SK-N-SH (cell line): Measurements from ENCODE around the gene ARL5A. TPM values are rescaled to one million over a fixed set of nuclear protein-coding genes. Genes with fewer than 3 reads are reported as not detected.

Source experiments
- CTCF ChIA-PET: fragments of 300-600, 350-600 bp; formaldehyde crosslinking; extraction: SDS; loops from one replicate; lab custom pipeline; 2021; lab: Yijun Ruan, JAX
- POLR2A ChIA-PET: fragments of 350-600 bp; sonication (Branson Sonifier 250); formaldehyde crosslinking; extraction: SDS; loops from one replicate; lab custom pipeline; 2020; ENCODE audit warnings: antibody characterized with exemption, inconsistent platforms; lab: Yijun Ruan, JAX
- DNase-seq: peaks from one replicate; pipeline ENCODE4 v3.0.0; 2012
- H2AFZ ChIP-seq: fragments of 200-600 bp; sonication (generic); 2 replicates; pipeline ENCODE4 v1.8.1; 2016; ENCODE audit warnings: antibody characterized with exemption, mild to moderate bottlenecking, low read depth
- H3F3A ChIP-seq: fragments of 200-600 bp; sonication (generic); replicated peaks from 2 replicates; pipeline ENCODE3; 2016; ENCODE audit warnings: antibody characterized with exemption, mild to moderate bottlenecking; ENCODE audit not compliant: insufficient read depth
- H3K27ac ChIP-seq, 2 experiments: fragments of 200-500 bp in 1 of 2; fragments of 200-600 bp in 1 of 2; sonication (Bioruptor generic) in 1 of 2; sonication (generic), shearing (Covaris generic) in 1 of 2; 2 replicates each; pipeline versions ENCODE4 v1.5.1 to v1.6.1; 2014 to 2016; ENCODE audit warnings: low read depth in 2 of 2, inconsistent platforms in 1 of 2, low read length in 1 of 2, mild to moderate bottlenecking in 1 of 2, mixed read lengths in 1 of 2
- H3K27me3 ChIP-seq: fragments of 200-600 bp; sonication (generic), shearing (Covaris generic); 2 replicates; pipeline ENCODE4 v1.6.1; 2016; ENCODE audit warnings: mixed run types; ENCODE audit not compliant: insufficient read depth
- H3K36me3 ChIP-seq, 2 experiments: fragments of 200-500 bp in 1 of 2; fragments of 200-600 bp in 1 of 2; sonication (Bioruptor generic) in 1 of 2; sonication (generic) in 1 of 2; replicated peaks in 1 of 2; 2 replicates each; pipeline versions ENCODE3 to v1.5.1; 2014 to 2016; ENCODE audit warnings: low read length in 1 of 2, mild to moderate bottlenecking in 1 of 2; ENCODE audit not compliant: insufficient read depth in 2 of 2, control insufficient read depth in 1 of 2
- H3K4me1 ChIP-seq, 2 experiments: fragments of 200-500 bp in 1 of 2; fragments of 200-600 bp in 1 of 2; sonication (Bioruptor generic) in 1 of 2; sonication (generic), shearing (Covaris generic) in 1 of 2; 2 replicates each; pipeline versions ENCODE4 v1.5.1 to v1.6.1; 2014 to 2016; ENCODE audit warnings: low read depth in 1 of 2, low read length in 1 of 2, mixed run types in 1 of 2; ENCODE audit not compliant: insufficient read depth in 2 of 2, control insufficient read depth in 1 of 2
- H3K4me2 ChIP-seq: fragments of 200-600 bp; sonication (generic), shearing (Covaris generic); 2 replicates; pipeline ENCODE4 v1.6.1; 2017; ENCODE audit warnings: mixed run types
- H3K4me3 ChIP-seq, 2 experiments: fragments of 200-500 bp in 1 of 2; fragments of 200-600 bp in 1 of 2; sonication (Bioruptor generic) in 1 of 2; sonication (generic), shearing (Covaris generic) in 1 of 2; 2 replicates each; pipeline versions ENCODE4 v1.5.1 to v1.8.1; 2014 to 2016; ENCODE audit warnings: low read depth in 2 of 2, inconsistent platforms in 1 of 2, low read length in 1 of 2, mild to moderate bottlenecking in 1 of 2, mixed read lengths in 1 of 2, moderate library complexity in 1 of 2
- H3K79me2 ChIP-seq: fragments of 200-600 bp; sonication (generic); 2 replicates; pipeline ENCODE4 v1.8.1; 2017; ENCODE audit warnings: mild to moderate bottlenecking; ENCODE audit not compliant: insufficient read depth
- H3K9ac ChIP-seq: fragments of 200-600 bp; sonication (generic); 2 replicates; pipeline ENCODE4 v1.6.1; 2017; ENCODE audit warnings: mixed run types
- H3K9me2 ChIP-seq: fragments of 200-600 bp; sonication (generic); 2 replicates; pipeline ENCODE4 v1.6.1; 2017; ENCODE audit warnings: mixed run types
- H3K9me3 ChIP-seq: fragments of 200-600 bp; sonication (generic); 2 replicates; pipeline ENCODE4 v1.6.1; 2017; ENCODE audit warnings: mixed run types, mild to moderate bottlenecking, moderate library complexity
- H4K20me1 ChIP-seq: fragments of 200-600 bp; sonication (generic); 2 replicates; pipeline ENCODE4 v1.6.1; 2017; ENCODE audit warnings: mild to moderate bottlenecking, mixed run types; ENCODE audit not compliant: insufficient read depth
- CTCF ChIP-seq: fragments of 200-600 bp; sonication (generic); IDR thresholded peaks from 2 replicates; pipeline ENCODE4 v1.6.1; 2017; ENCODE audit warnings: antibody characterized with exemption, mild to moderate bottlenecking, moderate library complexity
- EZH2phosphoT487 ChIP-seq: fragments of 200-600 bp; sonication (generic); IDR thresholded peaks from 2 replicates; pipeline ENCODE4 v1.6.1; 2017; ENCODE audit warnings: low read depth, mixed run types, mild to moderate bottlenecking, antibody characterized with exemption, moderate library complexity, borderline replicate concordance
- FOSL2 ChIP-seq: IDR thresholded peaks from 2 replicates; pipeline ENCODE4 v1.4.0; 2012; ENCODE audit warnings: low read depth, mild to moderate bottlenecking, moderate library complexity, borderline replicate concordance
- FOXM1 ChIP-seq: IDR thresholded peaks from 2 replicates; pipeline ENCODE4 v1.4.0; 2012; ENCODE audit warnings: low read depth, mild to moderate bottlenecking
- MAX ChIP-seq: IDR thresholded peaks from 2 replicates; pipeline ENCODE4 v1.4.0; 2012; ENCODE audit warnings: low read depth
- MEF2A ChIP-seq: IDR thresholded peaks from 2 replicates; pipeline ENCODE4 v1.4.0; 2012; ENCODE audit warnings: low read depth, borderline replicate concordance
- NFIC ChIP-seq: IDR thresholded peaks from 2 replicates; pipeline ENCODE4 v1.4.0; 2012; ENCODE audit warnings: borderline replicate concordance
- POLR2AphosphoS5 ChIP-seq: IDR thresholded peaks from 2 replicates; pipeline ENCODE4 v1.6.1; 2012; ENCODE audit warnings: low read depth, low read length
- RFX5 ChIP-seq: IDR thresholded peaks from 2 replicates; pipeline ENCODE4 v1.6.1; 2012; ENCODE audit warnings: mild to moderate bottlenecking, improper control_type of control experiment, low read length
- SMC3 ChIP-seq: IDR thresholded peaks from 2 replicates; pipeline ENCODE4 v1.6.1; 2012; ENCODE audit warnings: low read depth, low read length, improper control_type of control experiment
- TCF12 ChIP-seq: IDR thresholded peaks from 2 replicates; pipeline ENCODE4 v1.4.0; 2012
- TEAD4 ChIP-seq: IDR thresholded peaks from 2 replicates; pipeline ENCODE4 v1.4.0; 2012; ENCODE audit warnings: mild to moderate bottlenecking, borderline replicate concordance; ENCODE audit not compliant: insufficient read depth
- USF2 ChIP-seq: fragments of 150-350 bp; IDR thresholded peaks from 2 replicates; pipeline ENCODE4 v1.6.1; 2017; ENCODE audit warnings: antibody characterized with exemption, low read length, low read depth, borderline replicate concordance
- YY1 ChIP-seq: IDR thresholded peaks from 2 replicates; pipeline ENCODE4 v1.4.0; 2012; ENCODE audit warnings: low read depth, mild to moderate bottlenecking
- ZBTB33 ChIP-seq: IDR thresholded peaks from 2 replicates; pipeline ENCODE4 v1.4.0; 2012; ENCODE audit warnings: low read depth, borderline replicate concordance
- WGBS: methylation state at CpG from one replicate; pipeline ENCODE4 v1.1.6; 2017; ENCODE audit warnings: low lambda C conversion rate; 5-methylcytosine and 5-hydroxymethylcytosine counted together
- polyA plus RNA-seq, 3 experiments: library from polyadenylated mRNA; depleted of rRNA; stranded (reverse); fragments of >200 nt; gene quantifications; 2 replicates each; pipeline ENCODE4 v1.2.3, GENCODE V29; 2012
- TF ChIP-seq, protein P1 (sequence below): IDR thresholded peaks from 2 replicates; pipeline ENCODE4 v1.4.0; 2012; ENCODE audit warnings: low read depth, borderline replicate concordance
- TF ChIP-seq, protein P2 (sequence below): IDR thresholded peaks from 2 replicates; pipeline ENCODE4; 2012
- TF ChIP-seq, protein P3 (sequence below): fragments of 150-350 bp; IDR thresholded peaks from 2 replicates; pipeline ENCODE4 v1.6.1; 2016; ENCODE audit warnings: mild to moderate bottlenecking, low read depth, low read length

ARL5A gene
- polyA plus RNA-seq, 1 of the 3 experiments (the other 2 are of a cell fraction), result 8.2 TPM

GRCh38 chr2:151792589-151792988 lies 35.6 kb downstream of the ARL5A start (continued):
- TF ChIP-seq CTCF (no peak), ZBTB33 (no peak), EZH2phosphoT487 (no peak), TCF12 (no peak)

- TF ChIP-seq, protein P1, sequence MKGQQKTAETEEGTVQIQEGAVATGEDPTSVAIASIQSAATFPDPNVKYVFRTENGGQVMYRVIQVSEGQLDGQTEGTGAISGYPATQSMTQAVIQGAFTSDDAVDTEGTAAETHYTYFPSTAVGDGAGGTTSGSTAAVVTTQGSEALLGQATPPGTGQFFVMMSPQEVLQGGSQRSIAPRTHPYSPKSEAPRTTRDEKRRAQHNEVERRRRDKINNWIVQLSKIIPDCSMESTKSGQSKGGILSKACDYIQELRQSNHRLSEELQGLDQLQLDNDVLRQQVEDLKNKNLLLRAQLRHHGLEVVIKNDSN, result no peak
- no peak for TF ChIP-seq TCF12
- TF ChIP-seq RFX5, result no peak
- TF ChIP-seq USF2, result no peak
- TF ChIP-seq, protein P2, sequence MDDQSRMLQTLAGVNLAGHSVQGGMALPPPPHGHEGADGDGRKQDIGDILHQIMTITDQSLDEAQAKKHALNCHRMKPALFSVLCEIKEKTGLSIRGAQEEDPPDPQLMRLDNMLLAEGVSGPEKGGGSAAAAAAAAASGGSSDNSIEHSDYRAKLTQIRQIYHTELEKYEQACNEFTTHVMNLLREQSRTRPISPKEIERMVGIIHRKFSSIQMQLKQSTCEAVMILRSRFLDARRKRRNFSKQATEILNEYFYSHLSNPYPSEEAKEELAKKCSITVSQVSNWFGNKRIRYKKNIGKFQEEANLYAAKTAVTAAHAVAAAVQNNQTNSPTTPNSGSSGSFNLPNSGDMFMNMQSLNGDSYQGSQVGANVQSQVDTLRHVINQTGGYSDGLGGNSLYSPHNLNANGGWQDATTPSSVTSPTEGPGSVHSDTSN, result no peak
- no peak for TF ChIP-seq FOSL2
- TF ChIP-seq NFIC, result no peak
- TF ChIP-seq MEF2A, result no peak
- no peak for TF ChIP-seq FOXM1
- TF ChIP-seq POLR2AphosphoS5, result no peak
- TF ChIP-seq MAX, result no peak
- no peak for TF ChIP-seq SMC3
- TF ChIP-seq YY1, result no peak
- TF ChIP-seq, protein P3, sequence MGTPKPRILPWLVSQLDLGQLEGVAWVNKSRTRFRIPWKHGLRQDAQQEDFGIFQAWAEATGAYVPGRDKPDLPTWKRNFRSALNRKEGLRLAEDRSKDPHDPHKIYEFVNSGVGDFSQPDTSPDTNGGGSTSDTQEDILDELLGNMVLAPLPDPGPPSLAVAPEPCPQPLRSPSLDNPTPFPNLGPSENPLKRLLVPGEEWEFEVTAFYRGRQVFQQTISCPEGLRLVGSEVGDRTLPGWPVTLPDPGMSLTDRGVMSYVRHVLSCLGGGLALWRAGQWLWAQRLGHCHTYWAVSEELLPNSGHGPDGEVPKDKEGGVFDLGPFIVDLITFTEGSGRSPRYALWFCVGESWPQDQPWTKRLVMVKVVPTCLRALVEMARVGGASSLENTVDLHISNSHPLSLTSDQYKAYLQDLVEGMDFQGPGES, result no peak
- TF ChIP-seq TEAD4, result no peak
- no peak overlapping the region for H2AFZ ChIP-seq
- no peak overlapping the region for H3K27ac ChIP-seq
- no peak overlapping the region for H3K9ac ChIP-seq
- H3K4me2 ChIP-seq, result no peak overlapping the region
- no peaks in the 10 kb centered on the region for H3F3A ChIP-seq
- WGBS, result 93% methylated on average over 3 of the region's 3 CpGs
- H4K20me1 ChIP-seq, result no peaks in the 10 kb centered on the region
- H3K9me3 ChIP-seq, result no peaks in the 10 kb centered on the region
- DNase-seq, result no peak
- ChIA-PET CTCF (interaction anchor here (0.7 to 1.2 kb wide), 2 partner anchors 12 to 207 kb away, joined by 3 read pairs; no protein-coding TSS in a partner anchor), POLR2A (no interaction called here)
- H3K79me2 ChIP-seq, result no peaks in the 10 kb centered on the region
- H3K9me2 ChIP-seq, result no peaks in the 10 kb centered on the region
- H3K27me3 ChIP-seq, result no peaks in the 10 kb centered on the region
- H3K4me3 ChIP-seq, result no peak overlapping the region
- H3K4me1 ChIP-seq, result no peaks in the 10 kb centered on the region
- peaks cover 12 to 18% of the 10 kb centered on the region in 2 experiments for H3K36me3 ChIP-seq
These were observed 36.7 kb downstream of the ARL5A start for GRCh38 chr2:151791545-151791944.
